SK-N-SH (cell line): ENCODE measurements around the gene C14orf132. TPM values are rescaled to one million over a fixed set of nuclear protein-coding genes. Genes with fewer than 3 reads are reported as not detected.

Source experiments
- CTCF ChIA-PET: fragments of 300-600, 350-600 bp; formaldehyde crosslinking; extraction: SDS; loops from one replicate; lab custom pipeline; 2021; lab: Yijun Ruan, JAX
- POLR2A ChIA-PET: fragments of 350-600 bp; sonication (Branson Sonifier 250); formaldehyde crosslinking; extraction: SDS; loops from one replicate; lab custom pipeline; 2020; ENCODE audit warnings: antibody characterized with exemption, inconsistent platforms; lab: Yijun Ruan, JAX
- DNase-seq: peaks from one replicate; pipeline ENCODE4 v3.0.0; 2012
- H2AFZ ChIP-seq: fragments of 200-600 bp; sonication (generic); 2 replicates; pipeline ENCODE4 v1.8.1; 2016; ENCODE audit warnings: antibody characterized with exemption, mild to moderate bottlenecking, low read depth
- H3F3A ChIP-seq: fragments of 200-600 bp; sonication (generic); replicated peaks from 2 replicates; pipeline ENCODE3; 2016; ENCODE audit warnings: antibody characterized with exemption, mild to moderate bottlenecking; ENCODE audit not compliant: insufficient read depth
- H3K27ac ChIP-seq, 2 experiments: fragments of 200-500 bp in 1 of 2; fragments of 200-600 bp in 1 of 2; sonication (Bioruptor generic) in 1 of 2; sonication (generic), shearing (Covaris generic) in 1 of 2; 2 replicates each; pipeline versions ENCODE4 v1.5.1 to v1.6.1; 2014 to 2016; ENCODE audit warnings: low read depth in 2 of 2, inconsistent platforms in 1 of 2, low read length in 1 of 2, mild to moderate bottlenecking in 1 of 2, mixed read lengths in 1 of 2
- H3K27me3 ChIP-seq: fragments of 200-600 bp; sonication (generic), shearing (Covaris generic); 2 replicates; pipeline ENCODE4 v1.6.1; 2016; ENCODE audit warnings: mixed run types; ENCODE audit not compliant: insufficient read depth
- H3K36me3 ChIP-seq, 2 experiments: fragments of 200-500 bp in 1 of 2; fragments of 200-600 bp in 1 of 2; sonication (Bioruptor generic) in 1 of 2; sonication (generic) in 1 of 2; replicated peaks in 1 of 2; 2 replicates each; pipeline versions ENCODE3 to v1.5.1; 2014 to 2016; ENCODE audit warnings: low read length in 1 of 2, mild to moderate bottlenecking in 1 of 2; ENCODE audit not compliant: insufficient read depth in 2 of 2, control insufficient read depth in 1 of 2
- H3K4me1 ChIP-seq, 2 experiments: fragments of 200-500 bp in 1 of 2; fragments of 200-600 bp in 1 of 2; sonication (Bioruptor generic) in 1 of 2; sonication (generic), shearing (Covaris generic) in 1 of 2; 2 replicates each; pipeline versions ENCODE4 v1.5.1 to v1.6.1; 2014 to 2016; ENCODE audit warnings: low read depth in 1 of 2, low read length in 1 of 2, mixed run types in 1 of 2; ENCODE audit not compliant: insufficient read depth in 2 of 2, control insufficient read depth in 1 of 2
- H3K4me2 ChIP-seq: fragments of 200-600 bp; sonication (generic), shearing (Covaris generic); 2 replicates; pipeline ENCODE4 v1.6.1; 2017; ENCODE audit warnings: mixed run types
- H3K4me3 ChIP-seq, 2 experiments: fragments of 200-500 bp in 1 of 2; fragments of 200-600 bp in 1 of 2; sonication (Bioruptor generic) in 1 of 2; sonication (generic), shearing (Covaris generic) in 1 of 2; 2 replicates each; pipeline versions ENCODE4 v1.5.1 to v1.8.1; 2014 to 2016; ENCODE audit warnings: low read depth in 2 of 2, inconsistent platforms in 1 of 2, low read length in 1 of 2, mild to moderate bottlenecking in 1 of 2, mixed read lengths in 1 of 2, moderate library complexity in 1 of 2
- H3K79me2 ChIP-seq: fragments of 200-600 bp; sonication (generic); 2 replicates; pipeline ENCODE4 v1.8.1; 2017; ENCODE audit warnings: mild to moderate bottlenecking; ENCODE audit not compliant: insufficient read depth
- H3K9ac ChIP-seq: fragments of 200-600 bp; sonication (generic); 2 replicates; pipeline ENCODE4 v1.6.1; 2017; ENCODE audit warnings: mixed run types
- H3K9me2 ChIP-seq: fragments of 200-600 bp; sonication (generic); 2 replicates; pipeline ENCODE4 v1.6.1; 2017; ENCODE audit warnings: mixed run types
- H3K9me3 ChIP-seq: fragments of 200-600 bp; sonication (generic); 2 replicates; pipeline ENCODE4 v1.6.1; 2017; ENCODE audit warnings: mixed run types, mild to moderate bottlenecking, moderate library complexity
- H4K20me1 ChIP-seq: fragments of 200-600 bp; sonication (generic); 2 replicates; pipeline ENCODE4 v1.6.1; 2017; ENCODE audit warnings: mild to moderate bottlenecking, mixed run types; ENCODE audit not compliant: insufficient read depth
- CHD2 ChIP-seq: fragments of 150-350 bp; IDR thresholded peaks from 2 replicates; pipeline ENCODE4 v1.6.1; 2018; ENCODE audit warnings: low read length; ENCODE audit not compliant: partially characterized antibody
- CTCF ChIP-seq: fragments of 200-600 bp; sonication (generic); IDR thresholded peaks from 2 replicates; pipeline ENCODE4 v1.6.1; 2017; ENCODE audit warnings: antibody characterized with exemption, mild to moderate bottlenecking, moderate library complexity
- EP300 ChIP-seq, 2 experiments: IDR thresholded peaks; 2 replicates each; pipeline versions ENCODE4 v1.4.0 to v1.6.1; 2012; ENCODE audit warnings: borderline replicate concordance in 1 of 2, low read depth in 1 of 2, low read length in 1 of 2
- FOXJ3 ChIP-seq: sonication (generic); formaldehyde crosslinking; IDR thresholded peaks from 2 replicates; pipeline ENCODE4 v1.5.1; 2020; ENCODE audit warnings: mild to moderate bottlenecking, missing genetic modification reagents
- FOXM1 ChIP-seq: IDR thresholded peaks from 2 replicates; pipeline ENCODE4 v1.4.0; 2012; ENCODE audit warnings: low read depth, mild to moderate bottlenecking
- GABPA ChIP-seq: IDR thresholded peaks from 2 replicates; pipeline ENCODE4 v1.4.0; 2012; ENCODE audit warnings: low read depth, mild to moderate bottlenecking
- GATA2 ChIP-seq: sonication (generic); formaldehyde crosslinking; IDR thresholded peaks from 2 replicates; pipeline ENCODE4 v1.5.0; 2020; ENCODE audit warnings: mild to moderate bottlenecking, missing genetic modification reagents
- IRF3 ChIP-seq: fragments of 150-350 bp; IDR thresholded peaks from 2 replicates; pipeline ENCODE4 v1.6.1; 2016; ENCODE audit warnings: mild to moderate bottlenecking, low read depth, low read length
- MEF2A ChIP-seq: IDR thresholded peaks from 2 replicates; pipeline ENCODE4 v1.4.0; 2012; ENCODE audit warnings: low read depth, borderline replicate concordance
- PBX3 ChIP-seq: IDR thresholded peaks from 2 replicates; pipeline ENCODE4; 2012
- POLR2AphosphoS5 ChIP-seq: IDR thresholded peaks from 2 replicates; pipeline ENCODE4 v1.6.1; 2012; ENCODE audit warnings: low read depth, low read length
- RAD21 ChIP-seq: IDR thresholded peaks from 2 replicates; pipeline ENCODE4 v1.6.1; 2012; ENCODE audit warnings: mild to moderate bottlenecking, low read length
- RCOR1 ChIP-seq: fragments of 150-350 bp; IDR thresholded peaks from 2 replicates; pipeline ENCODE4 v1.6.1; 2017; ENCODE audit warnings: antibody characterized with exemption, low read length
- RFX5 ChIP-seq: IDR thresholded peaks from 2 replicates; pipeline ENCODE4 v1.6.1; 2012; ENCODE audit warnings: mild to moderate bottlenecking, improper control_type of control experiment, low read length
- RXRA ChIP-seq: IDR thresholded peaks from 2 replicates; pipeline ENCODE4 v1.4.0; 2012; ENCODE audit warnings: low read depth, mild to moderate bottlenecking, borderline replicate concordance
- TAF1 ChIP-seq: IDR thresholded peaks from 2 replicates; pipeline ENCODE4 v1.6.1; 2012; ENCODE audit warnings: low read depth, mild to moderate bottlenecking, low read length, moderate library complexity, borderline replicate concordance
- TCF12 ChIP-seq: IDR thresholded peaks from 2 replicates; pipeline ENCODE4 v1.4.0; 2012
- TEAD4 ChIP-seq: IDR thresholded peaks from 2 replicates; pipeline ENCODE4 v1.4.0; 2012; ENCODE audit warnings: mild to moderate bottlenecking, borderline replicate concordance; ENCODE audit not compliant: insufficient read depth
- USF1 ChIP-seq: IDR thresholded peaks from 2 replicates; pipeline ENCODE4 v1.4.0; 2012; ENCODE audit warnings: low read depth, borderline replicate concordance
- USF2 ChIP-seq: fragments of 150-350 bp; IDR thresholded peaks from 2 replicates; pipeline ENCODE4 v1.6.1; 2017; ENCODE audit warnings: antibody characterized with exemption, low read length, low read depth, borderline replicate concordance
- ZBTB33 ChIP-seq: IDR thresholded peaks from 2 replicates; pipeline ENCODE4 v1.4.0; 2012; ENCODE audit warnings: low read depth, borderline replicate concordance
- WGBS: methylation state at CpG from one replicate; pipeline ENCODE4 v1.1.6; 2017; ENCODE audit warnings: low lambda C conversion rate; 5-methylcytosine and 5-hydroxymethylcytosine counted together
- polyA plus RNA-seq, 3 experiments: library from polyadenylated mRNA; depleted of rRNA; stranded (reverse); fragments of >200 nt; gene quantifications; 2 replicates each; pipeline ENCODE4 v1.2.3, GENCODE V29; 2012

The C14orf132 gene
- polyA plus RNA-seq, 1 of the 3 experiments (the other 2 are of a cell fraction), result 5.5 TPM

GRCh38 chr14:96046630-96047029, 7.5 kb downstream of the C14orf132 start:
- H3K9me3 ChIP-seq, result no peaks in the 10 kb centered on the region
- H3F3A ChIP-seq, result no peaks in the 10 kb centered on the region
- H3K4me3 ChIP-seq, result no peak overlapping the region
- no peak for DNase-seq
- no peak overlapping the region for H3K27ac ChIP-seq
- H3K9ac ChIP-seq, result no peak overlapping the region
- no peak overlapping the region for H2AFZ ChIP-seq
- TF ChIP-seq USF1 (no peak), RAD21 (no peak), USF2 (no peak), GATA2 (CRISPR knock-in tag) (no peak), RFX5 (no peak), RCOR1 (no peak), TAF1 (no peak), CHD2 (no peak), FOXJ3 (no peak), TEAD4 (no peak), FOXM1 (no peak)
- peaks cover 0 to 40% of the 10 kb centered on the region in 2 experiments; a peak in 2 of 4 replicates for H3K4me1 ChIP-seq
- 88% methylated on average over 2 of the region's 2 CpGs for WGBS
- no peak overlapping the region for H3K4me2 ChIP-seq
- H3K79me2 ChIP-seq, result peaks cover 47% of the 10 kb centered on the region
- H3K27me3 ChIP-seq, result no peaks in the 10 kb centered on the region
- ChIA-PET POLR2A (no interaction called here), CTCF (interaction anchor here (0.8 to 1.8 kb wide), 7 partner anchors 9 to 251 kb away, joined by 3 to 8 read pairs (median 4); no protein-coding TSS in a partner anchor)
- H4K20me1 ChIP-seq, result no peaks in the 10 kb centered on the region
- H3K36me3 ChIP-seq, result no peaks in the 10 kb centered on the region
- H3K9me2 ChIP-seq, result no peaks in the 10 kb centered on the region

GRCh38 chr14:96047101-96047500, 7.9 kb downstream of the C14orf132 start:
- no peak overlapping the region for H3K27ac ChIP-seq
- no peaks in the 10 kb centered on the region for H3F3A ChIP-seq
- H3K4me2 ChIP-seq, result no peak overlapping the region
- H3K9ac ChIP-seq, result no peak overlapping the region
- no peaks in the 10 kb centered on the region for H4K20me1 ChIP-seq
- ChIA-PET CTCF (interaction anchor here (0.8 to 1.8 kb wide), 4 partner anchors 10 to 250 kb away, joined by 3 to 7 read pairs (median 4); no protein-coding TSS in a partner anchor), POLR2A (interaction anchor here (2.4 kb wide), 1 partner anchor 7 kb away, joined by 9 read pairs; no protein-coding TSS in a partner anchor)
- peaks cover 42% of the 10 kb centered on the region for H3K79me2 ChIP-seq
- no peaks in the 10 kb centered on the region for H3K9me3 ChIP-seq
- peaks cover 0 to 40% of the 10 kb centered on the region in 2 experiments; a peak in 2 of 4 replicates for H3K4me1 ChIP-seq
- H3K9me2 ChIP-seq, result no peaks in the 10 kb centered on the region
- no peak overlapping the region for H2AFZ ChIP-seq
- no peaks in the 10 kb centered on the region for H3K27me3 ChIP-seq
- H3K4me3 ChIP-seq, result no peak overlapping the region
- DNase-seq, result no peak
- H3K36me3 ChIP-seq, result no peaks in the 10 kb centered on the region
- no peak for TF ChIP-seq GABPA
- TF ChIP-seq POLR2AphosphoS5, result no peak
- TF ChIP-seq ZBTB33, result no peak
- no peak for TF ChIP-seq RCOR1
- TF ChIP-seq RAD21, result no peak
- no peak for TF ChIP-seq IRF3
- no peak for TF ChIP-seq MEF2A
- no peak for TF ChIP-seq CHD2
- TF ChIP-seq CTCF, result no peak
- no peak for TF ChIP-seq PBX3
- TF ChIP-seq RXRA, result no peak
- no peak for TF ChIP-seq EP300 (IDR thresholded peaks at IDR 0.05; ENCODE audit: borderline replicate concordance in 1 of 2, low read depth in 1 of 2, low read length in 1 of 2)
- TF ChIP-seq TCF12, result no peak
- TF ChIP-seq RFX5, result no peak
